A549 (cell line): ENCODE data around the gene ANKRD11. TPM values are rescaled to one million over a fixed set of nuclear protein-coding genes. Genes with fewer than 3 reads are reported as not detected.

Experiments
- ATAC-seq, 2 experiments: fragments of 200-7000 bp in 1 of 2; fragments of >200 bp in 1 of 2; cut with Nextera tagmentation in 1 of 2; cut with Tn5 transposase in 1 of 2; 3 replicates each; pipeline versions ENCODE4 v1.8.0 to v1.9.1; 2018 to 2020; ENCODE audit warnings: mild to moderate bottlenecking in 1 of 2, moderate library complexity in 1 of 2
- CTCF ChIA-PET: fragments of 300-600 bp; sonication (Branson Sonifier 250); formaldehyde crosslinking; extraction: SDS; loops from one replicate; lab custom pipeline; 2021; ENCODE audit warnings: antibody characterized with exemption, inconsistent platforms; lab: Yijun Ruan, JAX
- POLR2A ChIA-PET: fragments of 350-600 bp; formaldehyde crosslinking; extraction: SDS; loops from one replicate; lab custom pipeline; 2021; ENCODE audit warnings: antibody characterized with exemption, inconsistent platforms; lab: Yijun Ruan, JAX
- DNase-seq, 2 experiments: peaks; one replicate each; pipeline versions ENCODE4 v3.0.0 to v3.0.0-alpha.2; 2011 to 2016; ENCODE audit warnings: low read depth in 1 of 2, low spot score in 1 of 2
- FAIRE-seq: peaks from 2 replicates; lab custom pipeline; 2011; peaks lifted over from hg19 to GRCh38; lab: Jason Lieb, UNC
- H3K27ac ChIP-seq, 2 experiments: fragments of >200 bp; sonication (Bioruptor Twin); formaldehyde crosslinking; 3 replicates each; pipeline ENCODE4 v1.5.1; 2016 to 2017
- H3K4me1 ChIP-seq: fragments of >200 bp; sonication (Bioruptor Twin); formaldehyde crosslinking; 3 replicates; pipeline ENCODE4 v1.6.1; 2016
- H3K4me2 ChIP-seq: fragments of >200 bp; sonication (Bioruptor Twin); formaldehyde crosslinking; 3 replicates; pipeline ENCODE4 v1.6.1; 2016
- H3K4me3 ChIP-seq: fragments of >200 bp; sonication (Bioruptor Twin); formaldehyde crosslinking; 3 replicates; pipeline ENCODE4 v1.5.1; 2016
- H3K9me3 ChIP-seq: fragments of >200 bp; sonication (Bioruptor Twin); formaldehyde crosslinking; 3 replicates; pipeline ENCODE4 v1.6.1; 2016
- ATOH8 ChIP-seq: fragments of 250-450 bp; sonication (Bioruptor Pico); IDR thresholded peaks from 2 replicates; pipeline ENCODE4 v1.5.0; 2020; ENCODE audit warnings: low read depth, mild to moderate bottlenecking, moderate library complexity
- CBX8 ChIP-seq: fragments of 200-600 bp; sonication (generic); IDR thresholded peaks from 2 replicates; pipeline ENCODE4 v1.6.1; 2016
- CHD4 ChIP-seq: fragments of 200-600 bp; sonication (generic); IDR thresholded peaks from 2 replicates; pipeline ENCODE4 v1.6.1; 2016; ENCODE audit warnings: antibody characterized with exemption, mild to moderate bottlenecking, borderline replicate concordance
- E2F6 ChIP-seq: IDR thresholded peaks from 2 replicates; pipeline ENCODE4 v1.6.1; 2012; ENCODE audit warnings: low read depth, borderline replicate concordance
- EHF ChIP-seq: fragments of 250-450 bp; sonication (Bioruptor Pico); IDR thresholded peaks from 2 replicates; pipeline ENCODE4 v1.5.0; 2020; ENCODE audit warnings: mild to moderate bottlenecking
- EHMT2 ChIP-seq: fragments of 200-600 bp; sonication (generic); IDR thresholded peaks from 2 replicates; pipeline ENCODE4 v1.6.1; 2016; ENCODE audit warnings: antibody characterized with exemption, low read depth, mild to moderate bottlenecking, moderate library complexity
- FOSL2 ChIP-seq, 2 experiments: fragments of 450-650 bp in 1 of 2; fragments of >200 bp in 1 of 2; sonication (Bioruptor Twin) in 1 of 2; formaldehyde crosslinking; IDR thresholded peaks; 2 replicates each; pipeline versions ENCODE4 v1.5.0 to v1.6.1; 2016 to 2020; ENCODE audit warnings: mild to moderate bottlenecking in 1 of 2, moderate library complexity in 1 of 2
- HES2 ChIP-seq: fragments of >200 bp; sonication (Bioruptor Twin); formaldehyde crosslinking; IDR thresholded peaks from 2 replicates; pipeline ENCODE4 v1.6.1; 2016
- HEYL ChIP-seq: fragments of 250-450 bp; sonication (Bioruptor Pico); IDR thresholded peaks from 2 replicates; pipeline ENCODE4 v1.8.0; 2021; ENCODE audit warnings: mild to moderate bottlenecking, moderate library complexity
- JUNB ChIP-seq: fragments of >200 bp; sonication (Bioruptor Twin); formaldehyde crosslinking; IDR thresholded peaks from 2 replicates; pipeline ENCODE4 v1.6.1; 2016
- KDM1A ChIP-seq: fragments of 200-600 bp; sonication (generic); IDR thresholded peaks from 2 replicates; pipeline ENCODE4 v1.6.1; 2016; ENCODE audit warnings: low read depth, mild to moderate bottlenecking
- MAZ ChIP-seq: fragments of 150-350 bp; IDR thresholded peaks from 2 replicates; pipeline ENCODE4 v1.6.1; 2014; ENCODE audit warnings: antibody characterized with exemption, low read depth, low read length, borderline replicate concordance
- NFE2L2 ChIP-seq: fragments of 150-350 bp; conservative IDR thresholded peaks from 2 replicates; pipeline ENCODE4 v1.6.1; 2014; ENCODE audit warnings: low read length
- NPAS2 ChIP-seq: fragments of 250-450 bp; sonication (Bioruptor Pico); IDR thresholded peaks from 2 replicates; pipeline ENCODE4 v1.8.0; 2022; ENCODE audit warnings: mild to moderate bottlenecking, moderate library complexity, borderline replicate concordance
- RFX5 ChIP-seq: fragments of 450-650 bp; IDR thresholded peaks from 2 replicates; pipeline ENCODE4 v1.7.1; 2014; ENCODE audit warnings: antibody characterized with exemption, mild to moderate bottlenecking, moderate library complexity
- RNF2 ChIP-seq: fragments of 200-600 bp; sonication (generic); IDR thresholded peaks from 2 replicates; pipeline ENCODE4 v1.6.1; 2016; ENCODE audit warnings: low read depth, mild to moderate bottlenecking, antibody characterized with exemption, moderate library complexity, borderline replicate concordance
- SREBF2 ChIP-seq: fragments of 450-650 bp; IDR thresholded peaks from 2 replicates; pipeline ENCODE4 v1.6.1; 2014; ENCODE audit warnings: mild to moderate bottlenecking, moderate library complexity
- TP53 ChIP-seq: fragments of 250-450 bp; sonication (Bioruptor Pico); IDR thresholded peaks from 2 replicates; pipeline ENCODE4 v1.5.0; 2021; ENCODE audit warnings: mild to moderate bottlenecking, moderate library complexity
- ZNF302 ChIP-seq: fragments of 250-450 bp; sonication (Bioruptor Pico); IDR thresholded peaks from 2 replicates; pipeline ENCODE4 v1.9.0; 2021; ENCODE audit warnings: inconsistent platforms, mild to moderate bottlenecking, moderate library complexity
- ZSCAN20 ChIP-seq: fragments of 250-450 bp; sonication (Bioruptor Pico); IDR thresholded peaks from 2 replicates; pipeline ENCODE4 v1.8.0; 2022; ENCODE audit warnings: mild to moderate bottlenecking, moderate library complexity
- WGBS: methylation state at CpG from one replicate; pipeline ENCODE4 v1.1.6; 2017; ENCODE audit errors: missing lambda C conversion rate; 5-methylcytosine and 5-hydroxymethylcytosine counted together
- polyA plus RNA-seq, 4 experiments: library from polyadenylated mRNA; depleted of rRNA in 3 of 4; stranded (reverse); fragments of >200 nt; fragmentation: RNase III in 1 of 4; extraction: RNeasy Plus Mini Kit Qiagen cat#74134 plus additional on column Dnase treatment in 1 of 4; gene quantifications; 2 replicates in 3 of 4; 3 replicates in 1 of 4; pipeline ENCODE4 v1.2.3, GENCODE V29; 2011 to 2017
- TF ChIP-seq, protein P1 (sequence below): fragments of 250-450 bp; sonication (Bioruptor Pico); IDR thresholded peaks from 2 replicates; pipeline ENCODE4 v1.5.0; 2021; ENCODE audit warnings: mild to moderate bottlenecking, moderate library complexity, borderline replicate concordance
- TF ChIP-seq, protein P2 (sequence below): IDR thresholded peaks from 2 replicates; pipeline ENCODE4 v1.6.1; 2012
- TF ChIP-seq, protein P3 (sequence below): fragments of 450-650 bp; IDR thresholded peaks from 2 replicates; pipeline ENCODE4 v1.6.1; 2014; ENCODE audit warnings: antibody characterized with exemption

Gene ANKRD11
- polyA plus RNA-seq, 2 of the 4 experiments (the other 2 are of a cell fraction), result 53.6 to 54.9 TPM

DNA sequence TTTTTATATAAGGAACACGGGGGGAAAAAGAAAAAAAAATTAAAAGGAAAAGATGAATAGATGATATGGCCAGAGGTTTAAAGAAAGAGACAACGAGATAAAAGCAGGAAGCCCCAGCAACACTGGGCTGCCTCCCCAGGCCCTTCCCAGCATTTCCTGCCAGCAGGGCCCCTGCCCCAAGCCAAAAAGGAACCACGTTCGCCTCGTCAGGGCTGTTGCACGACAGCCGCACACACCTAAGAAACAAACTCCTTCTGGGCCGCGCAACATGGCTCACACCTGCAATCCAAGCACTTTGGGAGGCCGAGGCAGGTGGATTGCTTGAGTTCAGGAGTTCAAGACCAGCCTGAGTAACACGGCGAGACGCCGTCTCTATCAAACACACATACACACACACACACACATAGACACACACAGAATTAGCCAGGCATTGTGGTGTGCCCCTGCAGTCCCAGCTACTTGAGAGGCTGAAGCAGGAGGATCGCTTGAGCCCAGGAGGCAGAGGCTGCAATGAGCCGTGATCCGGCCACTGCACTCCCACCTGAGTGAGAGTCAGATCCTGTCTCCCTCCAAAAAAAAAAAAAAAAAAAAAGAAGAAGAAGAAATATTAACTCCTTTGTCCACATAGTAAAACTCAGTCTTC is 83.0 kb downstream of the ANKRD11 start:
- no peak overlapping the region for H3K4me2 ChIP-seq
- ChIA-PET CTCF (interaction anchor here (0.6 kb wide), 1 partner anchor 51 kb away, joined by 3 read pairs; no protein-coding TSS in a partner anchor), POLR2A (no interaction called here)
- H3K9me3 ChIP-seq, result no peaks in the 10 kb centered on the region
- no peak for ATAC-seq
- peaks cover 58% of the 10 kb centered on the region for H3K4me1 ChIP-seq
- no peak for FAIRE-seq
- WGBS, result 84% methylated on average over 17 of the region's 17 CpGs
- no peak overlapping the region for H3K4me3 ChIP-seq
- no peak for DNase-seq
- TF ChIP-seq CBX8, result no peak
- no peak for TF ChIP-seq ATOH8 (CRISPR knock-in tag)
- TF ChIP-seq RFX5, result no peak
- no peak for TF ChIP-seq ZSCAN20 (CRISPR knock-in tag)
- no peak for TF ChIP-seq TP53 (CRISPR knock-in tag)
- no peak for TF ChIP-seq NFE2L2
- TF ChIP-seq EHF (CRISPR knock-in tag), result no peak
- TF ChIP-seq FOSL2 (IDR thresholded peaks at IDR 0.05), result no peak
- TF ChIP-seq FOSL2 (CRISPR knock-in tag; IDR thresholded peaks at IDR 0.05), result no peak
- TF ChIP-seq CHD4, result no peak
- no peak for TF ChIP-seq HES2
- no peak for TF ChIP-seq EHMT2
- no peak for TF ChIP-seq MAZ
- no peak for TF ChIP-seq NPAS2 (CRISPR knock-in tag)
- no peak for TF ChIP-seq E2F6
- TF ChIP-seq, protein P1, sequence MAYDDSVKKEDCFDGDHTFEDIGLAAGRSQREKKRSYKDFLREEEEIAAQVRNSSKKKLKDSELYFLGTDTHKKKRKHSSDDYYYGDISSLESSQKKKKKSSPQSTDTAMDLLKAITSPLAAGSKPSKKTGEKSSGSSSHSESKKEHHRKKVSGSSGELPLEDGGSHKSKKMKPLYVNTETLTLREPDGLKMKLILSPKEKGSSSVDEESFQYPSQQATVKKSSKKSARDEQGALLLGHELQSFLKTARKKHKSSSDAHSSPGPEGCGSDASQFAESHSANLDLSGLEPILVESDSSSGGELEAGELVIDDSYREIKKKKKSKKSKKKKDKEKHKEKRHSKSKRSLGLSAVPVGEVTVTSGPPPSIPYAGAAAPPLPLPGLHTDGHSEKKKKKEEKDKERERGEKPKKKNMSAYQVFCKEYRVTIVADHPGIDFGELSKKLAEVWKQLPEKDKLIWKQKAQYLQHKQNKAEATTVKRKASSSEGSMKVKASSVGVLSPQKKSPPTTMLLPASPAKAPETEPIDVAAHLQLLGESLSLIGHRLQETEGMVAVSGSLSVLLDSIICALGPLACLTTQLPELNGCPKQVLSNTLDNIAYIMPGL (CRISPR knock-in tag), result no peak
- TF ChIP-seq RNF2, result no peak
- TF ChIP-seq HEYL (CRISPR knock-in tag), result no peak
- TF ChIP-seq, all 56 proteins: peak for 0
- H3K27ac ChIP-seq, result no peak overlapping the region

DNA sequence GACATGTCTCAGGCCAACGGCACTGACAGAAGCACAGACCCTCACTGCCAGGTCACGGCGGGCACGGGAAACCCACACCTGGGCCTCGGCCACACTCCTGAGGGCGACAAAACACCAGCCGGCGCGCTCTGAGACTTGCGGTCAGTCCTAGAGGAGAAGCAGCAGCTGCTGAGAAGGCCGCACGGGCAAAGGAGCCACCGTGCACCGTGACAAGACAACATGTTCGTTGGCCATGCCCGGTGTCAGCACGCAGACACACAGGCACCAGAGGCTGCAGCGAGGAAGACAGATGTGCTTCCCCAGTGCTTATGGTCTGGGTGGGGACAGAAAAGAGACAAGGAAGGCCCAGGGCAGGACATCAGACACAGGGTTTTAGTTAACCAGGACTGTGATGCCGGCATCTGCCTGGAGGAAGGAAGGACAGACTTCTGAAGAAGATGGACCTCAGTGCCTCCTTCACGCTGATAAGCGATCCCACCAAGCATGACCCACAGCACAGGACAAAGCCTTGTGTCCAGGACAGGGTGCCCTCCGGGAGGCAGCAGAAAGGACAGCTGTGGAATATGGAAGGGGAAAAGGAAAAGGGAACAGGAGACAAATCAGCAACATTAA is 84.0 kb downstream of the ANKRD11 start:
- peaks cover 55% of the 10 kb centered on the region for H3K4me1 ChIP-seq
- CTCF ChIA-PET, result no interaction called here

More for the DNA sequence above, 84.0 kb downstream of the ANKRD11 start:
- DNase-seq, result no peak
- POLR2A ChIA-PET, result no interaction called here
- Histone ChIP-seq H3K9me3 (no peaks in the 10 kb centered on the region), H3K4me2 (no peak overlapping the region), H3K27ac (no peak overlapping the region), H3K4me3 (no peak overlapping the region)
- 94% methylated on average over 22 of the region's 22 CpGs for WGBS
- ATAC-seq, result no peak
- TF ChIP-seq RFX5, result no peak
- TF ChIP-seq, protein P2, sequence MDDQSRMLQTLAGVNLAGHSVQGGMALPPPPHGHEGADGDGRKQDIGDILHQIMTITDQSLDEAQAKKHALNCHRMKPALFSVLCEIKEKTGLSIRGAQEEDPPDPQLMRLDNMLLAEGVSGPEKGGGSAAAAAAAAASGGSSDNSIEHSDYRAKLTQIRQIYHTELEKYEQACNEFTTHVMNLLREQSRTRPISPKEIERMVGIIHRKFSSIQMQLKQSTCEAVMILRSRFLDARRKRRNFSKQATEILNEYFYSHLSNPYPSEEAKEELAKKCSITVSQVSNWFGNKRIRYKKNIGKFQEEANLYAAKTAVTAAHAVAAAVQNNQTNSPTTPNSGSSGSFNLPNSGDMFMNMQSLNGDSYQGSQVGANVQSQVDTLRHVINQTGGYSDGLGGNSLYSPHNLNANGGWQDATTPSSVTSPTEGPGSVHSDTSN, result no peak
- TF ChIP-seq ZNF302 (CRISPR knock-in tag), result no peak
- no peak for TF ChIP-seq KDM1A
- no peak for TF ChIP-seq SREBF2
- no peak for TF ChIP-seq JUNB
- TF ChIP-seq, protein P3, sequence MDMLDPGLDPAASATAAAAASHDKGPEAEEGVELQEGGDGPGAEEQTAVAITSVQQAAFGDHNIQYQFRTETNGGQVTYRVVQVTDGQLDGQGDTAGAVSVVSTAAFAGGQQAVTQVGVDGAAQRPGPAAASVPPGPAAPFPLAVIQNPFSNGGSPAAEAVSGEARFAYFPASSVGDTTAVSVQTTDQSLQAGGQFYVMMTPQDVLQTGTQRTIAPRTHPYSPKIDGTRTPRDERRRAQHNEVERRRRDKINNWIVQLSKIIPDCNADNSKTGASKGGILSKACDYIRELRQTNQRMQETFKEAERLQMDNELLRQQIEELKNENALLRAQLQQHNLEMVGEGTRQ, result no peak
- no peak for FAIRE-seq
